GM18520 (cell line): Measurements from ENCODE around the gene ISM1.
A peak's percentile ranks its signal among the peaks of the same experiment; 100 is the strongest.

Experiments used
- ATAC-seq: cut with Tn5 transposase; IDR thresholded peaks from one replicate; pipeline ENCODE4 v1.9.1; 2021; ENCODE audit not compliant: unreplicated experiment

Gene ISM1

GRCh38 chr20:13220904-13221297, at the start of gene ISM1:
Gene ISM1 (plus strand): TSS chr20:13221274. CDS start chr20:13221777, 503 bp downstream.
- ATAC-seq: no peak

- ATAC-seq: no peak
Observed at GRCh38 chr20:13173201-13173600, 47.9 kb upstream of the ISM1 start.

- no peak for ATAC-seq
Observed at GRCh38 chr20:13174402-13174801, 46.7 kb upstream of the ISM1 start.

GRCh38 chr20:13180986-13181889, 39.8 kb upstream of the ISM1 start:
- no peak for ATAC-seq

- ATAC-seq: no peak
Observed at GRCh38 chr20:13183005-13183404, 38.1 kb upstream of the ISM1 start.

GRCh38 chr20:13186043-13186774, 34.9 kb upstream of the ISM1 start:
- ATAC-seq: no peak

GRCh38 chr20:13187899-13188298, 33.2 kb upstream of the ISM1 start:
- no peak for ATAC-seq

- ATAC-seq: no peak
Observed at GRCh38 chr20:13199279-13199678, 21.8 kb upstream of the ISM1 start.

GRCh38 chr20:13200767-13201500, 20.1 kb upstream of the ISM1 start:
- ATAC-seq: no peak

GRCh38 chr20:13202565-13202964, 18.5 kb upstream of the ISM1 start:
- no peak for ATAC-seq

GRCh38 chr20:13205425-13205824, 15.6 kb upstream of the ISM1 start:
- ATAC-seq: no peak

GRCh38 chr20:13205848-13206434, 15.1 kb upstream of the ISM1 start:
- ATAC-seq: no peak

- no peak for ATAC-seq
Observed at GRCh38 chr20:13207016-13207415, 14.1 kb upstream of the ISM1 start.

GRCh38 chr20:13211956-13212618, 9.0 kb upstream of the ISM1 start:
- no peak for ATAC-seq

GRCh38 chr20:13212750-13213149, 8.3 kb upstream of the ISM1 start:
- peak; percentile 65 for ATAC-seq

GRCh38 chr20:13213335-13213734, 7.7 kb upstream of the ISM1 start:
- no peak for ATAC-seq

- no peak for ATAC-seq
Observed at GRCh38 chr20:13216533-13216932, 4.5 kb upstream of the ISM1 start.

GRCh38 chr20:13219327-13220193, 1.5 kb upstream of the ISM1 start:
- no peak for ATAC-seq

GRCh38 chr20:13220194-13220903, 725 bp upstream of the ISM1 start:
- no peak for ATAC-seq
